Activated CD4-positive, alpha-beta T cell treated with anti-CD3 and anti-CD28 coated beads for 48 hours (primary cell): ENCODE results near the gene DIABLO.
"Not testable (repeated sequence)": the region's sequence is repeated elsewhere in the genome, so short reads cannot be mapped to it uniquely, and the experiment has no call there.

Source experiments
- DNase-seq: peaks from one replicate; pipeline ENCODE4 v3.0.0-alpha.2; 2020

The DIABLO gene

GRCh38 chr12:122225683-122226365 lies at the start of gene DIABLO:
TSS of gene DIABLO (minus strand) at chr12:122226052. CDS start at chr12:122226014, 38 bp downstream.
- peak; percentile 100 for DNase-seq

GRCh38 chr12:122275459-122275858 lies 49.6 kb upstream of the DIABLO start:
- DNase-seq: no peak

- DNase-seq: peak; percentile 97
These were observed 40.5 kb upstream of the DIABLO start, which contains the start of gene VPS33A for GRCh38 chr12:122266230-122266901. TSS of gene VPS33A (minus strand) at chr12:122266494. CDS start at chr12:122266408, 86 bp downstream.

- peak; percentile 48 for DNase-seq
These were observed 40.0 kb upstream of the DIABLO start for GRCh38 chr12:122265886-122266229.

- DNase-seq: no peak
These were observed 39.6 kb upstream of the DIABLO start for GRCh38 chr12:122265476-122265875.

GRCh38 chr12:122260735-122261134 lies 34.9 kb upstream of the DIABLO start:
- not testable (repeated sequence) for DNase-seq

- DNase-seq: not testable (repeated sequence)
These were observed 33.1 kb upstream of the DIABLO start for GRCh38 chr12:122258939-122259338.

GRCh38 chr12:122258462-122258861 lies 32.6 kb upstream of the DIABLO start:
- not testable (repeated sequence) for DNase-seq

GRCh38 chr12:122250536-122250935 lies 24.7 kb upstream of the DIABLO start:
- no peak for DNase-seq

GRCh38 chr12:122250047-122250446 lies 24.2 kb upstream of the DIABLO start:
- no peak for DNase-seq

GRCh38 chr12:122245553-122245952 lies 19.7 kb upstream of the DIABLO start:
- DNase-seq: no peak

- no peak for DNase-seq
These were observed 18.9 kb upstream of the DIABLO start for GRCh38 chr12:122244565-122245371.

- DNase-seq: no peak
These were observed 18.1 kb upstream of the DIABLO start for GRCh38 chr12:122243965-122244364.

- no peak for DNase-seq
These were observed 13.0 kb upstream of the DIABLO start for GRCh38 chr12:122238861-122239260.

GRCh38 chr12:122235741-122236140 lies 9.9 kb upstream of the DIABLO start:
- no peak for DNase-seq

GRCh38 chr12:122232691-122233090 lies 6.8 kb upstream of the DIABLO start:
- no peak for DNase-seq

GRCh38 chr12:122230798-122231197 lies 4.9 kb upstream of the DIABLO start:
- no peak for DNase-seq

- DNase-seq: no peak
These were observed 2.2 kb upstream of the DIABLO start for GRCh38 chr12:122228092-122228491.

- peak; percentile 30 for DNase-seq
These were observed 1.5 kb upstream of the DIABLO start for GRCh38 chr12:122227341-122227740.

GRCh38 chr12:122226366-122227125 lies 694 bp upstream of the DIABLO start:
- DNase-seq: peak; percentile 12

- DNase-seq: no peak
These were observed 9.4 kb downstream of the DIABLO start for GRCh38 chr12:122216445-122216844.

GRCh38 chr12:122215771-122216170 lies 10.1 kb downstream of the DIABLO start:
- DNase-seq: no peak
